Mononuclear cell (primary cell): ENCODE measurements around the gene GSX2. TPM values are rescaled to one million over a fixed set of nuclear protein-coding genes. Genes with fewer than 3 reads are reported as not detected.
A peak's percentile ranks its signal among the peaks of the same experiment; 100 is the strongest.
"Not testable (repeated sequence)": the region's sequence is repeated elsewhere in the genome, so short reads cannot be mapped to it uniquely, and the experiment has no call there.

Experiments
- H3K27me3 ChIP-seq: 2 replicates; pipeline ENCODE4 v1.6.0; 2011; ENCODE audit warnings: low read length, control low read depth; ENCODE audit not compliant: insufficient read depth
- H3K4me1 ChIP-seq: 2 replicates; pipeline ENCODE4 v1.5.1; 2011; ENCODE audit warnings: mild to moderate bottlenecking, low read length, control low read depth; ENCODE audit not compliant: insufficient read depth
- H3K4me3 ChIP-seq: 2 replicates; pipeline ENCODE4 v1.5.1; 2011; ENCODE audit warnings: mild to moderate bottlenecking, low read length, moderate library complexity
- H3K9me3 ChIP-seq: 2 replicates; pipeline ENCODE4 v1.5.1; 2011; ENCODE audit warnings: low read depth, mild to moderate bottlenecking, control low read depth, low read length
- total RNA-seq: library from RNA; depleted of rRNA; stranded (reverse); fragments of >200 nt; gene quantifications from one replicate; pipeline ENCODE4 v1.2.3, GENCODE V29; 2012

GSX2 gene
- not detected for total RNA-seq

GRCh38 chr4:54099748-54100574 lies at the start of gene GSX2:
Gene GSX2, plus strand, starts transcription at chr4:54100163. Its CDS starts 182 bp downstream, at chr4:54100345.
- H3K4me1 ChIP-seq, result peaks cover 35% of the 10 kb centered on the region
- H3K9me3 ChIP-seq, result no peaks in the 10 kb centered on the region
- H3K27me3 ChIP-seq, result peaks cover 98% of the 10 kb centered on the region
- no peak within 1 kb of the TSS for H3K4me3 ChIP-seq

GRCh38 chr4:54050214-54050904 lies 49.6 kb upstream of the GSX2 start:
- Histone ChIP-seq H3K27me3 (no peaks in the 10 kb centered on the region), H3K4me1 (peaks cover 5% of the 10 kb centered on the region), H3K9me3 (no peaks in the 10 kb centered on the region), H3K4me3 (no peak overlapping the region)

GRCh38 chr4:54053322-54053721 lies 46.6 kb upstream of the GSX2 start:
- H3K4me3 ChIP-seq, H3K27me3 ChIP-seq, H3K9me3 ChIP-seq: not testable (repeated sequence)
- H3K4me1 ChIP-seq, result peaks cover 14% of the 10 kb centered on the region

- no peaks in the 10 kb centered on the region for H3K9me3 ChIP-seq
- H3K4me1 ChIP-seq, result peaks cover 18% of the 10 kb centered on the region
- H3K27me3 ChIP-seq, result no peaks in the 10 kb centered on the region
- H3K4me3 ChIP-seq, result no peak overlapping the region
Measured at GRCh38 chr4:54054501-54054900, 45.5 kb upstream of the GSX2 start.

- Histone ChIP-seq H3K27me3 (no peaks in the 10 kb centered on the region), H3K4me1 (peaks cover 18% of the 10 kb centered on the region), H3K4me3 (no peak overlapping the region), H3K9me3 (no peaks in the 10 kb centered on the region)
Measured at GRCh38 chr4:54055494-54055893, 44.5 kb upstream of the GSX2 start.

GRCh38 chr4:54056360-54056759 lies 43.6 kb upstream of the GSX2 start:
- Histone ChIP-seq H3K4me1 (peaks cover 18% of the 10 kb centered on the region), H3K9me3 (no peaks in the 10 kb centered on the region), H3K27me3 (no peaks in the 10 kb centered on the region), H3K4me3 (no peak overlapping the region)

DNA sequence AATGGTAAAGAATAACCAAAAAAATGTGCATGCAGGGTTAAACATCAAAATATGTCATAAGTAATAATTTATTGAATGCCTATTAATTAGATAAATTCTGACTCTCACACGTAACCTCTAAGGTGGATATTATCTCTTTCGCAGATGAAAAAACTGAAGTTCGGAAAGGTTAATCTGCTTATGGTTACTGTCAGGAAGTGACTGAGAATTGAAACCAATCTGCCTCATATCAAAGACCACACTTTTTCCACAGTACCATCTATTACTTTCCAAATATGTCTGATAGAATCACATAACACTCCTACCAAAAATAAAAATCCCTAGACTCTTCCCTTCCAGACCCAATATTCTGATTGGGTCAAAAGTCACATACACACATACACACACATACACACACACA lies 41.8 kb upstream of the GSX2 start:
- H3K4me3 ChIP-seq, result no peak overlapping the region
- H3K9me3 ChIP-seq, result no peaks in the 10 kb centered on the region
- H3K4me1 ChIP-seq, result peaks cover 27% of the 10 kb centered on the region
- H3K27me3 ChIP-seq, result no peaks in the 10 kb centered on the region

DNA sequence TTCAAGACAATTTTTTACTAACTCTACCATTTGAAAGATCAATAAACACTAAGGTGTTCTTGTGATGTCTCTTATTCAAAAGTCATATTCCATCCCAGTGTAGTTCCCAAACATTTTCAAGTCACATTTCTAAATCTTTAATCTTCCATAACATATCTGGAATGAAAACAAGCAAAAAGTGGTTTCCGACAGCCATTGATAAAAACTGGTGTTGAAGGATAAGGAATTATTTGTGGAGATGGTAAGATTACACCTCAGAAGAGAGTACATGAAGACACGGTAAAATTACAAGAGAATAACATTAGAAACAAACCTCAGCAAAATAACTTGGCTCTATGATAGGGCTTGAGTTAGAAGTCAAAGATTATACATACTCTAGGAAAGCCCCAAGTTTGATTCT lies 39.8 kb upstream of the GSX2 start:
- no peaks in the 10 kb centered on the region for H3K27me3 ChIP-seq
- no peak overlapping the region for H3K4me3 ChIP-seq
- peaks cover 25% of the 10 kb centered on the region for H3K4me1 ChIP-seq

DNA sequence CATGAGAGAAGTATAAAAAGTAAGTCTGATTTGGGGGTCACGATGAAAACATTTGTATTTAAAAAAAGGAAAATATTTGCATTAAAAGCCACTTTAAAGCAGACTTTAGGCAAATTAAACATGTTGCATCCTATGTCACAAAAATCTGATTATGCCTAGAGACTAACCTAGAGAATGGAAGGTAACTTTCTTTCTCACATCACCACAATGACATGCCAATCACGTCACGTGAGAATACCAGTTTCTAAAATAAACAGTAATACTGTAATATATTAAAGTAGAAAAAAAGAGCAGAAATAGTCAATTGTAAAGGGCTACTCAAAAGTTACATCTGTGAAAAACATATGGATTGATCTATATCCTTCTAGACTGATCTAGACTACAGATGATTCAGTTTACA lies 38.9 kb upstream of the GSX2 start:
- no peak overlapping the region for H3K4me3 ChIP-seq
- H3K9me3 ChIP-seq, result no peaks in the 10 kb centered on the region
- H3K4me1 ChIP-seq, result peaks cover 31% of the 10 kb centered on the region

More for the DNA sequence above, 39.8 kb upstream of the GSX2 start:
- no peaks in the 10 kb centered on the region for H3K9me3 ChIP-seq

DNA sequence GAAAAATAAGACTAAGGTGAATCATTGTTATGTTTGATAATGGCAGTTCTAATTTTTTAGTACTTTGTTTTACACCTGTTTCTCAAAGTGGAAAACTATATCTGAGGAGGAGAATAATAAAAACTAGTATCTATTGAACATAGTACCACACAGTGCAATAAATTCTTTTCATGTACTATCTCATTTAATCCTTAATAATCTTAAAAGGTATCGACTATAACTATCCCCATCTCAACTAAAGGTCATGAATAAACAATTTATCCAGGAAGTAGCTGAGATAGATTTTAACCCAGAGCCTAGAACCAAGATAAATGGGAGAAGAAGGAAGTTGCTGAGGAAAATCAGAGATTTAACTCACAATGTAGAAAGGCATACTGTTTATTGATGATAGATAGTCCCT lies 38.1 kb upstream of the GSX2 start:
- H3K27me3 ChIP-seq, result no peaks in the 10 kb centered on the region
- H3K9me3 ChIP-seq, result no peaks in the 10 kb centered on the region
- H3K4me1 ChIP-seq, result peaks cover 28% of the 10 kb centered on the region
- H3K4me3 ChIP-seq, result no peak overlapping the region

More for the DNA sequence above, 38.9 kb upstream of the GSX2 start:
- no peaks in the 10 kb centered on the region for H3K27me3 ChIP-seq

DNA sequence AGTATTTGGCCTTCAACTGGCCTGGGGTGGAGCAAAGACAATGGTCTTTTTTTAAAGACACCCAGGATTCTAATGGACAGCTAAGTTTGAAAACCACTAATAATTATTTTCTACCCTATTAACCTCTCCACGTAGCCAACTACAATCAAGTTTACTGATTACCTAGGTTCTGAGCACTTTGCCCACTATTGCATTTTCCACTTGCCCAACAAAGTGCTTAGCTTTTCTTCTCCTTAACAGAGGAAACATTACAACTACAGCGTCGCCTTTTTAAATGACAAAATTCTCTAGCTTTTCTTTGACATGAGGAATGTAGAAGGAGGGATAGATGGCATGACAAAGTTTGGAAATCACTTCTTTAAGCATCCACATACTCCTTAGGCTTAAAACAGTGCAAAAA lies 37.6 kb upstream of the GSX2 start:
- Histone ChIP-seq H3K27me3 (no peaks in the 10 kb centered on the region), H3K4me1 (peaks cover 23% of the 10 kb centered on the region), H3K9me3 (no peaks in the 10 kb centered on the region), H3K4me3 (peak overlapping the region; percentile 12)

- Histone ChIP-seq H3K4me1 (peaks cover 22% of the 10 kb centered on the region), H3K27me3 (no peaks in the 10 kb centered on the region), H3K9me3 (no peaks in the 10 kb centered on the region), H3K4me3 (peak overlapping the region; percentile 89)
Measured at GRCh38 chr4:54063229-54063628, 36.7 kb upstream of the GSX2 start.

DNA sequence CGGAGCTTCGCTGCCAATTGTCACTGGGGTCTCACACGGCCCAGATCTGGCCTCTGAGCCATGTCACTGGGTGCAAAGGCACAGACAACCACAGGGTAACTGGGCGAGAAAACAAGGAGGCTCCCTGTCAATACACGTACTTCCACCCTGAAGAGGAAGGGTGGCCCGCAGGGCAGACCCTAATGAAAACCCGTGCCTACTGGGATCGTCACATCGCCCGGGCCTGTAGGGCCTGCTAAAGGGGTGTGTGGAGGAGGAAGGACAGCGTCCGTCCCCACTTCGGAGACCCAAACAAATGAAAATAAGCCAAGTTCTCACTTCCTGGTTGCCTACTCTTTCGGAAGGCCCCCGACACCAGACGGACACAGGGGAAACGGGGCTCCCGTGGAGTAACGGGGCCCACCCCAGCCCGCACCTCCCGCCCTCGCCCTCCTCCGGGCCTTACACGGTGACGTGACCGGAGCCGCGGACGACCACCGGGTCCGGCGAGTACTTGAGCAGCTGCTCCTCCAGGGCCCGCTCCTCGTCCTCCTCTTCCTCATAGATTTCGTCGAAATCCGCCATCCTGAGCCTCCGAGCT lies 36.1 kb upstream of the GSX2 start:
- H3K27me3 ChIP-seq, result no peaks in the 10 kb centered on the region
- no peaks in the 10 kb centered on the region for H3K9me3 ChIP-seq
- H3K4me3 ChIP-seq, result peak overlapping the region; percentile 89
- H3K4me1 ChIP-seq, result peaks cover 22% of the 10 kb centered on the region

GRCh38 chr4:54064317-54065111 lies 35.4 kb upstream of the GSX2 start, which contains the start of gene CHIC2:
Gene CHIC2, minus strand, starts transcription at chr4:54064605. Its CDS starts 305 bp downstream, at chr4:54064300.
- Histone ChIP-seq H3K27me3 (no peaks in the 10 kb centered on the region), H3K4me1 (peaks cover 18% of the 10 kb centered on the region), H3K4me3 (peak within 1 kb of the TSS; percentile 89), H3K9me3 (no peaks in the 10 kb centered on the region)
